Stimulated activated naive CD8-positive, alpha-beta T cell treated with anti-CD3 and anti-CD28 coated beads, Interleukin-15, amount 100 ng/mL, for 72 hours (primary cell): ENCODE measurements around the gene ELF3.

Experiments
- ATAC-seq: fragments of 150-1000 bp; cut with Tn5 transposase; 2 replicates; pipeline ENCODE4 v1.10.0; 2021; ENCODE audit warnings: mild to moderate bottlenecking, moderate library complexity
- DNase-seq, 2 donors: peaks; one replicate each; pipeline ENCODE4 v3.0.0; 2021 to 2022
- H3K27ac Mint-ChIP-seq, 2 donors: one replicate each; pipeline ENCODE4 v1.8.0; 2022; ENCODE audit warnings: mild to moderate bottlenecking in 2 of 2, mixed read lengths in 2 of 2, moderate library complexity in 2 of 2
- H3K27me3 Mint-ChIP-seq: one replicate; pipeline ENCODE4 v1.8.0; 2022; ENCODE audit warnings: mixed read lengths
- H3K4me1 Mint-ChIP-seq: one replicate; pipeline ENCODE4 v1.8.0; 2022; ENCODE audit warnings: mild to moderate bottlenecking, mixed read lengths
- H3K4me3 Mint-ChIP-seq, 2 donors: one replicate each; pipeline ENCODE4 v1.8.0; 2022; ENCODE audit warnings: mild to moderate bottlenecking in 2 of 2, mixed read lengths in 2 of 2, moderate library complexity in 1 of 2
- H3K9me3 Mint-ChIP-seq, 2 donors: one replicate each; pipeline ENCODE4 v1.8.0; 2022; ENCODE audit warnings: mixed read lengths in 2 of 2

Gene ELF3

DNA sequence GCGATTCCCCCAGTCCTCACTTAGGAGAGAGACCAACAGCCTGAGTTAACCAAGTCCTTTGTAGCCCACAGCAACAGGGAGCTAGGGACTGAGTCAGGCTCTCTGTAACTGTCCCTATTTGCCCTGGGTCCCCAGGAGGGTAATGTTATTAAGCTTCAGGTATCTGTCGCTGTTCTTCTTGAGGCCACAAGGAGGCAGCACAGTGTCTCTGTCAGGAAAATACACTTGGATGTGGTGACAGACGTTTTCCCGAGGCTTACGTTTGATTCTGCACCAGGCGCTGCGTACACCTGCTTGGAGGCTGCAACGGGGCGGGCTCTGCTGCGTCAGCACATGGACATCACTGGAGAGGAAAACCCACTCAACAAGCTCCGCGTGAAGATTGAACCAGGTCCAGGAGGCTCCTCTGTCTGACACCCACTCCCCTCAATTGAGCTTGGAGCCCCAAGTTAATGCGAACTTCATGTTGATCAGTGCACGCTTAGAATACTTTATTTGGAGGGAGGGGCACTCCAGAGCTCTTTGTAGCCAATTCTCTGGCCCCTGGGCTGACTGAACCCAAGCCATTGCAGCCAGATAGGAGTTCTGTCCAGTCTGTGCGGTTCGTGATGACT, 10.7 kb upstream of the ELF3 start:
- Mint-ChIP-seq H3K4me1 (no peaks in the 10 kb centered on the region), H3K27me3 (no peaks in the 10 kb centered on the region), H3K9me3 (no peaks in the 10 kb centered on the region), H3K4me3 (no peak overlapping the region), H3K27ac (no peak overlapping the region)
- ATAC-seq, result peak; percentile 83
- peak; percentile 15 to 16 for DNase-seq

GRCh38 chr1:202002507-202002906, 7.9 kb upstream of the ELF3 start:
- H3K4me1 Mint-ChIP-seq, result no peaks in the 10 kb centered on the region

DNA sequence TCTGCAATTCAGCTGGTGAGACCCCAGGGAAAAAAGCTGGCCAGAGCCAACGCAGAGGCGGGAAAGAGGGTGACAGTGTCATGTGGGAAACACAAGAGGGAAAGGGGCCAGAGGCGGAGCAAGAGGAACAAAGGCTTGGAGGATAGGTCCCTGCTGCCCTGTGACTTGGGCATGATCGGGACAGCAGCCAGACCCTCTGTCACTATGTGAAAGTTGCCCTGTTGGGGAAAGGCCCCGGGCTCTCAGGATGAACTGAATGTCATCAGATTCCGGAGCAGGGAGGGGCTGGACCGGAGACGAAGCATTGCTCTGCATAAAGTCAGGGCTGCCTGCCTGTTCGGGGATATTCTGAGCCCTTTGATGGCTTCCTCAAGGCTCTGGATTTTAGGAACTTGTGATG, 5.7 kb upstream of the ELF3 start:
- no peak for DNase-seq
- Mint-ChIP-seq H3K27me3 (no peaks in the 10 kb centered on the region), H3K4me1 (peaks cover 4% of the 10 kb centered on the region), H3K27ac (peak overlapping the region in 1 of 2 donors; percentile 48), H3K4me3 (no peak overlapping the region), H3K9me3 (no peaks in the 10 kb centered on the region)
- no peak for ATAC-seq

More at GRCh38 chr1:202002507-202002906, 7.9 kb upstream of the ELF3 start:
- Mint-ChIP-seq H3K4me3 (no peak overlapping the region), H3K9me3 (no peaks in the 10 kb centered on the region), H3K27me3 (no peaks in the 10 kb centered on the region), H3K27ac (no peak overlapping the region)
- no peak for ATAC-seq
- DNase-seq, result no peak

GRCh38 chr1:202005958-202006357, 4.4 kb upstream of the ELF3 start:
- no peak overlapping the region for H3K27ac Mint-ChIP-seq
- DNase-seq (no peak), ATAC-seq (no peak)
- no peaks in the 10 kb centered on the region for H3K9me3 Mint-ChIP-seq
- H3K4me3 Mint-ChIP-seq, result no peak overlapping the region
- H3K27me3 Mint-ChIP-seq, result no peaks in the 10 kb centered on the region
- H3K4me1 Mint-ChIP-seq, result peaks cover 10% of the 10 kb centered on the region

GRCh38 chr1:202007304-202007703, 3.1 kb upstream of the ELF3 start:
- ATAC-seq, result no peak
- DNase-seq, result no peak
- Mint-ChIP-seq H3K4me3 (no peak overlapping the region), H3K27me3 (no peaks in the 10 kb centered on the region), H3K27ac (no peak overlapping the region), H3K9me3 (no peaks in the 10 kb centered on the region), H3K4me1 (peaks cover 10% of the 10 kb centered on the region)

- no peak overlapping the region for H3K27ac Mint-ChIP-seq
- DNase-seq (no peak), ATAC-seq (no peak)
- H3K9me3 Mint-ChIP-seq, result no peaks in the 10 kb centered on the region
- H3K4me1 Mint-ChIP-seq, result peaks cover 10% of the 10 kb centered on the region
- H3K4me3 Mint-ChIP-seq, result no peak overlapping the region
- no peaks in the 10 kb centered on the region for H3K27me3 Mint-ChIP-seq
Measured at GRCh38 chr1:202007805-202008489, 2.4 kb upstream of the ELF3 start.

DNA sequence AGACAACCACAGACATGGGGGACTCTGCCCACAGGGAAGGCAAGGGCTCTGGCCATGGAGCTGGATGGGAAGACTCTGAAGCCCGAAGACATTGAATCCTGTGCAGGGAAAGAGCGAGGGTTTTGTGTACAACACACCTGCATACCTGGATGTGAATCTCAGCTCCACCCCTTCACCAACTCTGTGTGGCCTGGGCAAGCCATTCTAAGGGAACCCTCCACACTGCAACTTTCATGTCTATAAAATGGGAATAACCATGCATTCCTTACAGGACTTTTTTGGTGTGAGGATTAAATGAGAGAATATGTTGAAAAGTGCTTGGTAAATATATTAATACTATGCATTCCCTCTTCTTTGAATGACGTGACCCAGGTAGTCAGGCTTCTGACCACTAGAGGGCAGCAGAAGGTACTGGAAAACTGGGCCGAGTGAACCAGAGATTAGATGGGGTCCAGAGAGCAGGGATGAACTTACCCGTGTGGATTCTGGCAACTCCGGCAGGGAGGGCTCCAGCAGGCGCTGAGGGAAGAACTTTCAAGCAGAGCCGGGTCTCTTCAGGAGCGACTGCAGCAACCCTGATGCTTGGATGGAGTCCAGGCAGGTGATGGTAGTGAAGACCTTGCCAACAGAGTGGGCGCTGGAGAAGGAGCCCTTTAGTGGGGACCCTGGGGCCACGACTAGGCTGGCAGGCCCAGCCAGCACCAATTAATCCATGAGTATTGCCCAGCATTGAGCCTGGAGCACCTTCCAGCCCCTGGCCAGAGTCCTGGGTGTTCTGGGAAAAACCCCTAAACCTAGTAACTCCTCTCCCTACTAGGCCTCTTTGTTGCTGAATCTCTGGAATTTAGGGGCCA, 834 bp upstream of the ELF3 start:
- DNase-seq, result peak; percentile 53 to 55
- Mint-ChIP-seq H3K27ac (no peak overlapping the region), H3K27me3 (no peaks in the 10 kb centered on the region)

DNA sequence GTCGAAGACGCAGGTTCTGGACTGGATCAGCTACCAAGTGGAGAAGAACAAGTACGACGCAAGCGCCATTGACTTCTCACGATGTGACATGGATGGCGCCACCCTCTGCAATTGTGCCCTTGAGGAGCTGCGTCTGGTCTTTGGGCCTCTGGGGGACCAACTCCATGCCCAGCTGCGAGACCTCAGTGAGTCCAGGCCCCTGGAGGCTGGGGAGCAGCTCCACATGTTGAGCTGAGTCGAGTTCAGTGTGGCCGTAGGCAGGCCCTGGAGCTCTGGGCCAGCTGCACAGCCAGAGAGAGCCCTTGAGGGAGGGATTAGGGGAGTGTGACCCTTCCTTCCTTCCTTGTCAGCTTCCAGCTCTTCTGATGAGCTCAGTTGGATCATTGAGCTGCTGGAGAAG, 1.6 kb downstream of the ELF3 start:
- Mint-ChIP-seq H3K4me3 (no peak overlapping the region), H3K4me1 (peaks cover 10% of the 10 kb centered on the region), H3K9me3 (no peaks in the 10 kb centered on the region), H3K27ac (no peak overlapping the region), H3K27me3 (peaks cover 4% of the 10 kb centered on the region)
- DNase-seq (no peak), ATAC-seq (no peak)

More for the DNA sequence above, 834 bp upstream of the ELF3 start:
- peaks cover 10% of the 10 kb centered on the region for H3K4me1 Mint-ChIP-seq
- H3K4me3 Mint-ChIP-seq, result no peak overlapping the region
- H3K9me3 Mint-ChIP-seq, result no peaks in the 10 kb centered on the region
- ATAC-seq, result peak; percentile 67

DNA sequence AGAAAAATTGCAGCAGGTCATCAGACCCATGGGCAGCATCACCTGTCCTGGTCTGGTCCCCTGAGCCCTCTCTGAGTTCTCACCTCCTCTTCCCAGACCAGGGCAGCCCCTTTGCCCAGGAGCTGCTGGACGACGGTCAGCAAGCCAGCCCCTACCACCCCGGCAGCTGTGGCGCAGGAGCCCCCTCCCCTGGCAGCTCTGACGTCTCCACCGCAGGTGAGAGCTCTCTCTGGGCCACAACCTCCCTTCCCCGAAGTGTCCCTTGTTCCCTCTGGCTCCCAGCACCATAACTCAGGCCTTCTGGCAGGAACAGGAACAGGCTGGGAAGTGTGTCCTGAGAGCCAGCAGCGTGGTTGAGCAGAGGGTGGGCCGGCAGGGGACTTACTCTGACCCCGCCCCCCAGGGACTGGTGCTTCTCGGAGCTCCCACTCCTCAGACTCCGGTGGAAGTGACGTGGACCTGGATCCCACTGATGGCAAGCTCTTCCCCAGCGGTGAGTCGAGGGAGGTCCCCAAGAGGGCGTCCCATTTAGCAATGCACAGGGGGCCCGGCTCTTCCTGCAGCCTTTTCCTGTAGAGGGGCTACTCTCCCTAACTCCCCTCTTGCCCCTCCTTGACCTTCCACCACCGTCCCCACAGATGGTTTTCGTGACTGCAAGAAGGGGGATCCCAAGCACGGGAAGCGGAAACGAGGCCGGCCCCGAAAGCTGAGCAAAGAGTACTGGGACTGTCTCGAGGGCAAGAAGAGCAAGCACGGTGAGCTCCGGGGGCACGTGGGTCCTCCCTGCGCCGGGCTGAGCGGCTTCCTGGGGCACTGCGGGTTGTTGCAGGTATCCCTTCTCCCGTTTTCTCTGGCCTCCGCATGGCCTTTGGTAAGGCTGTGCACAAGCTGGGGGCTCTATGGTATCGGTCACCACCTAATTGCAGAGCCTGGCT, 2.4 kb downstream of the ELF3 start:
- H3K9me3 Mint-ChIP-seq, result no peaks in the 10 kb centered on the region
- DNase-seq (no peak), ATAC-seq (no peak)
- H3K4me1 Mint-ChIP-seq, result peaks cover 10% of the 10 kb centered on the region
- peaks cover 11% of the 10 kb centered on the region for H3K27me3 Mint-ChIP-seq
- H3K4me3 Mint-ChIP-seq, result no peak overlapping the region
- peak overlapping the region; percentile 25 to 79 for H3K27ac Mint-ChIP-seq

DNA sequence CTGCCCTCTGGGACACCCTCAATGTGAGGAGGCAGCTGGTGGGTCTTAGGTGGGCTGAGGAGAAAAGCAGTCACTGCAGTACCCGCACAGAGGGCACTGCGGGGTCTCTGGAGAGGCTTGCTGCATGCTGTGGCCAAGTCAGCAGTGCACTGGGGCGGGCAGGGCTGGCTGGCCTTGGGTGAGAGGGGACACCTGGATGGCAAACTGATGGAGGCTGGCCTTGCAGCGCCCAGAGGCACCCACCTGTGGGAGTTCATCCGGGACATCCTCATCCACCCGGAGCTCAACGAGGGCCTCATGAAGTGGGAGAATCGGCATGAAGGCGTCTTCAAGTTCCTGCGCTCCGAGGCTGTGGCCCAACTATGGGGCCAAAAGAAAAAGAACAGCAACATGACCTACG, 3.2 kb downstream of the ELF3 start:
- DNase-seq, result no peak
- H3K4me1 Mint-ChIP-seq, result peaks cover 10% of the 10 kb centered on the region
- ATAC-seq, result no peak
- no peaks in the 10 kb centered on the region for H3K9me3 Mint-ChIP-seq
- H3K27me3 Mint-ChIP-seq, result peaks cover 19% of the 10 kb centered on the region
- H3K4me3 Mint-ChIP-seq, result no peak overlapping the region
- peak overlapping the region in 1 of 2 donors; percentile 24 for H3K27ac Mint-ChIP-seq

GRCh38 chr1:202014060-202014459, 3.7 kb downstream of the ELF3 start:
- Mint-ChIP-seq H3K27ac (no peak overlapping the region), H3K4me3 (no peak overlapping the region), H3K27me3 (peaks cover 24% of the 10 kb centered on the region), H3K9me3 (no peaks in the 10 kb centered on the region), H3K4me1 (peaks cover 10% of the 10 kb centered on the region)
- no peak for DNase-seq
- no peak for ATAC-seq

- no peaks in the 10 kb centered on the region for H3K9me3 Mint-ChIP-seq
- peaks cover 26% of the 10 kb centered on the region for H3K27me3 Mint-ChIP-seq
- H3K4me1 Mint-ChIP-seq, result peaks cover 2% of the 10 kb centered on the region
- H3K27ac Mint-ChIP-seq, result no peak overlapping the region
- peak; percentile 21 for ATAC-seq
- H3K4me3 Mint-ChIP-seq, result no peak overlapping the region
- DNase-seq, result no peak
Measured at GRCh38 chr1:202014915-202015661, 4.7 kb downstream of the ELF3 start.

- Mint-ChIP-seq H3K27me3 (peaks cover 26% of the 10 kb centered on the region), H3K4me3 (no peak overlapping the region), H3K27ac (no peak overlapping the region), H3K4me1 (no peaks in the 10 kb centered on the region), H3K9me3 (no peaks in the 10 kb centered on the region)
- ATAC-seq (peak; percentile 6), DNase-seq (no peak)
Measured at GRCh38 chr1:202015662-202015937, 5.2 kb downstream of the ELF3 start.

- peaks cover 26% of the 10 kb centered on the region for H3K27me3 Mint-ChIP-seq
- H3K4me3 Mint-ChIP-seq, result no peak overlapping the region
- DNase-seq (no peak), ATAC-seq (no peak)
- H3K9me3 Mint-ChIP-seq, result no peaks in the 10 kb centered on the region
- no peaks in the 10 kb centered on the region for H3K4me1 Mint-ChIP-seq
- no peak overlapping the region for H3K27ac Mint-ChIP-seq
Measured at GRCh38 chr1:202016022-202016810, 5.8 kb downstream of the ELF3 start.
